Transverse colon (tissue), 3 donors: ENCODE results near the gene ZNF138.
"Not testable (repeated sequence)": the region's sequence is repeated elsewhere in the genome, so short reads cannot be mapped to it uniquely, and the experiment has no call there.

Experiments
- CTCF ChIP-seq, 5 experiments: fragments of 200-600 bp in 3 of 5; fragments of 450-650 bp in 2 of 5; sonication (generic) in 3 of 5; IDR thresholded peaks; 1 replicate in 2 of 5; 2 replicates in 3 of 5; pipeline ENCODE4 v1.5.1; 2016 to 2017; ENCODE audit warnings: antibody characterized with exemption in 5 of 5, inconsistent platforms in 3 of 5, mild to moderate bottlenecking in 2 of 5, moderate library complexity in 1 of 5
- EP300 ChIP-seq: sonication (generic); formaldehyde crosslinking; IDR thresholded peaks from one replicate; pipeline ENCODE4 v1.6.1; 2017; ENCODE audit warnings: antibody characterized with exemption, low read depth
- POLR2A ChIP-seq: fragments of 450-650 bp; IDR thresholded peaks from one replicate; pipeline ENCODE4 v1.6.1; 2016; ENCODE audit warnings: antibody characterized with exemption, mild to moderate bottlenecking, moderate library complexity

- not testable (repeated sequence) for TF ChIP-seq CTCF (IDR thresholded peaks at IDR 0.05); EP300; POLR2A
Measured at GRCh38 chr7:64799169-64799568, 4.9 kb downstream of the ZNF138 start.
